CD14-positive monocyte (primary cell): ENCODE data around the gene SLC2A2. TPM values are rescaled to one million over a fixed set of nuclear protein-coding genes. Genes with fewer than 3 reads are reported as not detected.

Source experiments
- DNase-seq, 3 donors: peaks; one replicate each; pipeline ENCODE4 v3.0.0-alpha.2; 2011 to 2022
- H2AFZ ChIP-seq: 2 replicates; pipeline ENCODE4 v1.6.0; 2012; ENCODE audit warnings: mild to moderate bottlenecking, low read depth, low read length, inconsistent platforms; ENCODE audit not compliant: insufficient read depth, poor library complexity, severe bottlenecking
- H3K27ac ChIP-seq, 2 donors: 1 replicate in 1 of 2; 2 replicates in 1 of 2; pipeline ENCODE4 v1.5.1; 2012 to 2013; ENCODE audit warnings: low read length in 2 of 2, control low read depth in 1 of 2, inconsistent platforms in 1 of 2, low read depth in 1 of 2, mild to moderate bottlenecking in 1 of 2
- H3K27me3 ChIP-seq, 2 donors: one replicate each; pipeline versions ENCODE4 v1.6.0 to v1.6.1; 2011 to 2013; ENCODE audit warnings: low read length in 2 of 2; ENCODE audit not compliant: control insufficient read depth in 2 of 2, insufficient read depth in 2 of 2
- H3K36me3 ChIP-seq, 2 donors: replicated peaks in 1 of 2; 1 replicate in 1 of 2; 2 replicates in 1 of 2; pipeline versions ENCODE4 v1.5.1 to v1.6.1; 2012 to 2013; ENCODE audit warnings: low read length in 2 of 2, control low read depth in 1 of 2, inconsistent platforms in 1 of 2, mild to moderate bottlenecking in 1 of 2; ENCODE audit not compliant: insufficient read depth in 2 of 2, control insufficient read depth in 1 of 2
- H3K4me1 ChIP-seq, 2 donors: 1 replicate in 1 of 2; 2 replicates in 1 of 2; pipeline versions ENCODE4 v1.5.1 to v1.6.1; 2012 to 2013; ENCODE audit warnings: low read length in 2 of 2, control low read depth in 1 of 2, inconsistent platforms in 1 of 2, mild to moderate bottlenecking in 1 of 2, moderate library complexity in 1 of 2; ENCODE audit not compliant: insufficient read depth in 2 of 2, control insufficient read depth in 1 of 2
- H3K4me2 ChIP-seq: replicated peaks from 2 replicates; pipeline ENCODE3; 2012; ENCODE audit warnings: low read length, moderate library complexity, mild to moderate bottlenecking; ENCODE audit not compliant: poor library complexity, severe bottlenecking; ENCODE audit errors: extremely low read depth
- H3K4me3 ChIP-seq, 3 experiments: fragments of 200-600 bp in 1 of 3; sonication (generic) in 1 of 3; replicated peaks in 1 of 3; 1 replicate in 2 of 3; 2 replicates in 1 of 3; pipeline ENCODE4 v1.5.1; 2011 to 2013; ENCODE audit warnings: low read length in 3 of 3, mild to moderate bottlenecking in 3 of 3, control low read depth in 2 of 3, low read depth in 2 of 3, inconsistent platforms in 1 of 3, moderate library complexity in 1 of 3
- H3K79me2 ChIP-seq: 2 replicates; pipeline ENCODE4 v1.6.0; 2012; ENCODE audit warnings: mild to moderate bottlenecking, control low read depth, inconsistent platforms, low read length, moderate library complexity; ENCODE audit not compliant: insufficient read depth
- H3K9ac ChIP-seq: 2 replicates; pipeline ENCODE4 v1.6.0; 2017; ENCODE audit warnings: low read length, mild to moderate bottlenecking; ENCODE audit not compliant: insufficient read depth, poor library complexity, severe bottlenecking
- H3K9me3 ChIP-seq, 2 donors: replicated peaks in 1 of 2; 1 replicate in 1 of 2; 2 replicates in 1 of 2; pipeline versions ENCODE4 v1.5.1 to v1.6.1; 2012 to 2013; ENCODE audit warnings: low read length in 2 of 2, control low read depth in 1 of 2; ENCODE audit not compliant: control insufficient read depth in 1 of 2, insufficient read depth in 1 of 2
- H4K20me1 ChIP-seq: 2 replicates; pipeline ENCODE4 v1.6.0; 2012; ENCODE audit warnings: mild to moderate bottlenecking, low read length, control low read depth, moderate library complexity; ENCODE audit not compliant: insufficient read depth
- H3K27ac Mint-ChIP-seq, 7 donors: one replicate each; pipeline ENCODE4 v1.8.0; 2020; ENCODE audit warnings: mild to moderate bottlenecking in 7 of 7, mixed read lengths in 7 of 7, moderate library complexity in 6 of 7, inconsistent platforms in 2 of 7
- H3K27me3 Mint-ChIP-seq, 3 donors: one replicate each; pipeline ENCODE4 v1.8.0; 2021 to 2022; ENCODE audit warnings: low read depth in 3 of 3, mild to moderate bottlenecking in 3 of 3, mixed read lengths in 3 of 3, moderate library complexity in 3 of 3, inconsistent platforms in 1 of 3
- H3K36me3 Mint-ChIP-seq, 2 donors: one replicate each; pipeline ENCODE4 v1.8.0; 2020; ENCODE audit warnings: mixed read lengths in 2 of 2, inconsistent platforms in 1 of 2, mild to moderate bottlenecking in 1 of 2
- H3K4me1 Mint-ChIP-seq: one replicate; pipeline ENCODE4 v1.8.0; 2020; ENCODE audit warnings: mild to moderate bottlenecking, mixed read lengths
- H3K4me3 Mint-ChIP-seq, 2 donors: one replicate each; pipeline ENCODE4 v1.8.0; 2020; ENCODE audit warnings: mild to moderate bottlenecking in 2 of 2, mixed read lengths in 2 of 2, moderate library complexity in 1 of 2
- H3K9me3 Mint-ChIP-seq, 7 donors: one replicate each; pipeline ENCODE4 v1.8.0; 2020 to 2022; ENCODE audit warnings: mixed read lengths in 7 of 7, mild to moderate bottlenecking in 6 of 7, moderate library complexity in 6 of 7, inconsistent platforms in 2 of 7
- CTCF ChIP-seq: fragments of 200-600 bp; IDR thresholded peaks from one replicate; pipeline ENCODE4 v1.8.0; 2022; ENCODE audit warnings: antibody characterized with exemption, mild to moderate bottlenecking
- WGBS: methylation state at CpG from one replicate; pipeline ENCODE4 v1.1.5; 2013; ENCODE audit warnings: missing lambda C conversion rate; ENCODE audit not compliant: insufficient coverage; 5-methylcytosine and 5-hydroxymethylcytosine counted together
- intact Hi-C, 2 donors: fragments of 100-400 bp; cut with micrococcal nuclease; formaldehyde crosslinking; loops; one replicate each; pipeline versions ENCODE4 v1.15.0 to v1.15.1; 2023
- polyA plus RNA-seq, 3 donors: library from polyadenylated mRNA; depleted of rRNA in 1 of 3; unstranded in 2 of 3; stranded (reverse) in 1 of 3; fragments of 300-500 nt in 2 of 3; fragments of >200 nt in 1 of 3; fragmentation: Illumina TruSeq in 2 of 3; gene quantifications; 1 replicate in 2 of 3; 2 replicates in 1 of 3; pipeline ENCODE4 v1.2.3, GENCODE V29; 2012 to 2021

The SLC2A2 gene
- polyA plus RNA-seq, 3 donors, result not detected

GRCh38 chr3:171001250-171001893, 25.1 kb downstream of the SLC2A2 start:
- H3K4me1 Mint-ChIP-seq, result no peaks in the 10 kb centered on the region
- H3K9me3 Mint-ChIP-seq, result no peaks in the 10 kb centered on the region
- intact Hi-C loops, result no loop called here
- no peak for DNase-seq
- Histone ChIP-seq H3K79me2 (no peaks in the 10 kb centered on the region), H3K4me1 (no peaks in the 10 kb centered on the region), H2AFZ (no peak overlapping the region), H3K36me3 (no peaks in the 10 kb centered on the region), H3K27ac (no peak overlapping the region), H4K20me1 (no peaks in the 10 kb centered on the region), H3K9me3 (no peaks in the 10 kb centered on the region), H3K9ac (no peak overlapping the region), H3K27me3 (no peaks in the 10 kb centered on the region), H3K4me2 (no peak overlapping the region), H3K4me3 (no peak overlapping the region)
- no peak overlapping the region for H3K27ac Mint-ChIP-seq
- 100% methylated on average over 1 of the region's 1 CpG for WGBS
- H3K27me3 Mint-ChIP-seq, result peaks cover 0 to 1% (median 0%) of the 10 kb centered on the region in 3 donors
- no peak for TF ChIP-seq CTCF
- no peaks in the 10 kb centered on the region for H3K36me3 Mint-ChIP-seq
- H3K4me3 Mint-ChIP-seq, result no peak overlapping the region

GRCh38 chr3:171000281-171000680, 26.2 kb downstream of the SLC2A2 start:
- Histone ChIP-seq H3K27me3 (no peaks in the 10 kb centered on the region), H3K36me3 (no peaks in the 10 kb centered on the region), H3K9ac (no peak overlapping the region), H4K20me1 (no peaks in the 10 kb centered on the region), H2AFZ (no peak overlapping the region), H3K9me3 (no peaks in the 10 kb centered on the region), H3K4me1 (no peaks in the 10 kb centered on the region), H3K4me2 (no peak overlapping the region), H3K4me3 (no peak overlapping the region), H3K27ac (no peak overlapping the region), H3K79me2 (no peaks in the 10 kb centered on the region)
- no CpG with 5 or more reads among the region's 4 CpGs for WGBS
- no peaks in the 10 kb centered on the region for H3K9me3 Mint-ChIP-seq
- H3K27me3 Mint-ChIP-seq, result peaks cover 0 to 1% (median 0%) of the 10 kb centered on the region in 3 donors
- H3K4me3 Mint-ChIP-seq, result no peak overlapping the region
- intact Hi-C loops, result no loop called here
- H3K4me1 Mint-ChIP-seq, result no peaks in the 10 kb centered on the region
- no peak for DNase-seq
- no peaks in the 10 kb centered on the region for H3K36me3 Mint-ChIP-seq
- TF ChIP-seq CTCF, result no peak
- H3K27ac Mint-ChIP-seq, result no peak overlapping the region
